ENCODE data around the gene MAP1LC3B2.

Gene MAP1LC3B2

DNA sequence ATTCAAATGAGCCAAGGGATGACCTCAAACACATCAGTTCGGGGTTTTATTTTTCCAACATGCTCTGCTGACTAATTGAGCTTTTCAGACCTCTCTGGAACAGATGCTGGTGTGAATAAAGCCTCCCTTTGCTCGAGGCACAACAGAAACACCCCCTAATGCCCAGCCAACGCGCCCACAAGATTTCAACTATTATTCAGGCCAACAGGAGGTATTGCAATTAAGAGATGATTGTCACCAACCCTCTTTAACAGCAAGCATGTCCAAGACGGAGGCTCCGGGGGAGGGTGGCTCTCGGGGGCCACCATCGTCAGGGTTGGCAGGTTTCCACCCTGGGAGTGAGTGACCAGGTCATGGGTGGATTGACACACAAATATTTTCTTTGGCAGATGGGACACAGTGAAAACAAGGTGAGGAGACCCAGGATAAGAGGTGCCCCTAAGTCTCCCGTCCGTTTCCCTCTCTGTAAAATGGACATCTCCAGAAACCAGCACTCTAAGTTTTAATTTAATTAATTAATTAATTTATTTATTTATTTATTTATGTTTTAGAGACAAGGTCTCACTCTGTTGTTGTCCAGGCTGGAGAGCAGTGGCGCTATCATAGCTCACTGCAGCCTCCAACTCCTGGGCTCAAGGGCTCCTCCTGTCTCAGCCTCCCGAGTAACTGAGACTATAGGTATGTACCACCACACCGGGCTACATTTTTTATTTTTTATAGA is 56.1 kb downstream of the MAP1LC3B2 start:
- no peak for DNase-seq (ENCODE audit: low read depth)

- DNase-seq (ENCODE audit: low read depth) = no peak
These were observed 57.5 kb downstream of the MAP1LC3B2 start for GRCh38 chr12:116616536-116617248.

DNA sequence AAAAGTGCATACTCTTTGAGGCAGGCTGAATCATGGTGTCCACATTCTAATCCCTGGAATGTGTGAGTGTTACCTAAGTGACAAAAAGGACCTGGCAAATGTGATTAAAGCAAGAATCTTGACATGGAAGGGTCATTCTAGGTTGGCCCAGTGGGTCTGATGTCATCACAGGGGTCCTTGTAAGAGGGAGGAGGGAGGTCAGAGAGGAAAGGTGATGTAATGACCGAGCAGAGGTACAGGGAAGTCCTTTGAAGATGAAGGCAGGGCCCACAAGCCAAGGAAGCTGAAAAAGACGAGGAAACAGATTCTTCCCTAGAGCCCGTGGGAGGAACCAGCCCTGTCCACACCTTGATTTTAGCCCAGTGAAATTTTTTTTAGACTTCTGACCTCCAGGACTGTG is 60.1 kb downstream of the MAP1LC3B2 start:
- no peak for DNase-seq (ENCODE audit: low read depth)

DNA sequence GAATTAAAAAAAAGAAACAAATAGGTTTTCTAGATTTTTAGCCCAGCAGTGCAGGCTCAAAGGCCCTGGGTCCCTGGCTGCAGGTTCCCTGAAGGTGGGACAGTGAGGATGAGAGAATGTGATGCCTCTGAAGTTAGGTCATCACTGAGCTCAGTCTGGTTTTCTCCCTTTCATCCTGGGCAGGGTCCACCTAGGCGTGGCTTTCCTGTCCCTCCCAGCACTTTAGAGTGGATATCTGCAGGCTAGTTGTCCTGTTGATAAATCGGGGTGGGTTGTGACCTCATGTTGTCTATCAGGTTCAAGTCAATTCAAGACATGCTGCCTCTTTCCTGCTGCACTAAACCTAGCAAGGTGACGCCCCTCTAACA is 60.9 kb downstream of the MAP1LC3B2 start:
- no peak for DNase-seq (ENCODE audit: low read depth)

DNA sequence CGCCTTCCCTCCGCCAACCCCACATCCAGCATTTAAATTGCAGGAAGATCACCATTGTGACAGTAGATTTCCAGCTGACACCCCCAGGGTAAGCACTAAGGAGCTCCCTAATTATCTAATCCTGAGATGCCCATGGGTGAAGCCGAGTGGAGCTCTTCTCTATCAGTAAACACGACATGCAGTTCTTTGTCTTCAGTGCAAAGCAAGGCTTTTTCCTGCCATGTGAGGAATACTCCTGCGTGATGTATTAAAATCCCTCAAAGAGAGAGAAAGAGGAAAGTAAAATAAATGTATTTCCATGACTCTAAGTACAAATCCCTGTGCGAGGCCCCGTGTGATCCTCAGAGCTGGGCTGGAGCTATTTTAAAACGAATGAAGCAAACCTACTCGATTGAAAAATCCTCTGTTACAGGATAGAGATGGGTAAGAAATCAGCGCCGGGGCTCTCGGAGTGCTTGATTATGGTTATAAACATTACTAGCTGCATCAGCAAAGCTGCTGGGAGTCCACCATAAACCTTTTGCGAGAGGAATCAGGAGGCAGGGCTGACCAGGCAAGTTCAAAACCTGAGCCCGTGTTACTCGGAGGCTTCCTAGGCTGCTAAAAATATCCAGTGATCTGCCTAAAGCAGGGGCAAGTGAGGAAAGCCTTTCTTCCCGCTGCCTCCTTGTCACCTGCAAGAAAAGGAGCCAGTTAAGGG is 61.5 kb downstream of the MAP1LC3B2 start:
- DNase-seq (ENCODE audit: low read depth) = no peak

DNA sequence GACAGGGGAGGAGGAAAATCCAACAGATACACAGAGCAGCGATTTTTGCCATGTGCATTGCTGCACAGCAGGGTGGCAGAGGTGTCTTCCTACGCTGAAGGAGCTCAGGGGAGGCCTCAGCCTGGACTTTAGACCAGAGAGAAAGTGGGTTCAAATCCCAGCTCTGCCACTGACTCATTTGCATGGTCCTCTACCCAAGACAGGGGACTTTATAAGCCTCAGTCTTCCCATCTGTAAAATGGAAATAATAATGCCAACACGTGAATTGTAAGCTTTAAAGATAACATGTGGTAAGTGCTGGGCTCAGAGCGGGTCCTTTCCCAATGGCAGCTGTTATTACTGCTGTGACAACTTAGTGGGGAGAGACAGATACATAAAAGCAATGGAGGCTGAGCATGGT is 62.0 kb downstream of the MAP1LC3B2 start:
- no peak for DNase-seq (ENCODE audit: low read depth)

DNA sequence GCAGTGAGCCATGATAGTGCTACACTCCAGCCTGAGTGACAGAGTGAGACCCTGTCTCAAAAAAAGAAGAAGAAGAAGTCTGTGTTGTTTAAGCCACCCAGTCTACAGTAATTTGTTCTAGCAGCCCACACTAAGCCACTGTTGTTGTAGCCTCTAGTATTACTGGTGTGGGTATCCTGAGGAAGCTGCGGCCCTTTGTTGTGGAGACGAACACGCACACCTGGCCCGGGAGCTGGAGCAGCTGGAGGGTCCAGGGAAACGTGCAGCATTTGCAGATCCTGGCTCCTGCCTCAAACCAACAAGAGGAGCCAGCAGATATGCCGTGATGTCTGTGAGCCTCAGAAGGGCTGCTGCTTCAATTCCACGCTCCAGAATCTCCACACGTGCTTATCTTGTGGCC is 65.3 kb downstream of the MAP1LC3B2 start:
- no peak for DNase-seq (ENCODE audit: low read depth)

DNA sequence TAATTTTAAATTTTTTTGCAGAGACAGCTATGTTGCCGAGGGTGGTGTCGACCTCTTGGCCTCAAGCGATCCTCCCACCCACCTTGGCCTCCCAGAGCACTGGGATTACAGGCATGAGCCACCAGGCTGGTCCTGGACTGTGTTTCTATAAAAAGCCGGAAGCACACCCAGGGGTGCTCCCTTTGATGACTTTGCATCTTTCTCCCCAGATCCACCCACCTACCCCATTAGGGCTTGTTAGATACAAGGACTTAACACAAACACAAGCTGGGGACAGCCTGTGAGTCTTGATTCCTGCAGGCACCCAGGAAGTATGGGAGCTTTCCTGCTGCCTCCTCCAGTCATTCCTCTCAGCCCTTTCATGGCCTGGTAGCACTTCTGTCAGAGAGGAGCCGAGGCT is 67.0 kb downstream of the MAP1LC3B2 start:
- no peak for DNase-seq (ENCODE audit: low read depth)

Measured in activated T-cell treated with anti-CD3 and anti-CD28 coated beads for 1 hour (primary cell).